GM18868 (cell line): ENCODE measurements around the gene ADAMTS14.

Source experiments
- ATAC-seq: cut with Tn5 transposase; IDR thresholded peaks from one replicate; pipeline ENCODE4 v1.9.1; 2021; ENCODE audit warnings: mild to moderate bottlenecking, moderate library complexity; ENCODE audit not compliant: unreplicated experiment

ADAMTS14 gene

GRCh38 chr10:70781461-70782051 is 109.2 kb downstream of the ADAMTS14 start:
- ATAC-seq = no peak

GRCh38 chr10:70782086-70782745 is 109.9 kb downstream of the ADAMTS14 start:
- no peak for ATAC-seq

DNA sequence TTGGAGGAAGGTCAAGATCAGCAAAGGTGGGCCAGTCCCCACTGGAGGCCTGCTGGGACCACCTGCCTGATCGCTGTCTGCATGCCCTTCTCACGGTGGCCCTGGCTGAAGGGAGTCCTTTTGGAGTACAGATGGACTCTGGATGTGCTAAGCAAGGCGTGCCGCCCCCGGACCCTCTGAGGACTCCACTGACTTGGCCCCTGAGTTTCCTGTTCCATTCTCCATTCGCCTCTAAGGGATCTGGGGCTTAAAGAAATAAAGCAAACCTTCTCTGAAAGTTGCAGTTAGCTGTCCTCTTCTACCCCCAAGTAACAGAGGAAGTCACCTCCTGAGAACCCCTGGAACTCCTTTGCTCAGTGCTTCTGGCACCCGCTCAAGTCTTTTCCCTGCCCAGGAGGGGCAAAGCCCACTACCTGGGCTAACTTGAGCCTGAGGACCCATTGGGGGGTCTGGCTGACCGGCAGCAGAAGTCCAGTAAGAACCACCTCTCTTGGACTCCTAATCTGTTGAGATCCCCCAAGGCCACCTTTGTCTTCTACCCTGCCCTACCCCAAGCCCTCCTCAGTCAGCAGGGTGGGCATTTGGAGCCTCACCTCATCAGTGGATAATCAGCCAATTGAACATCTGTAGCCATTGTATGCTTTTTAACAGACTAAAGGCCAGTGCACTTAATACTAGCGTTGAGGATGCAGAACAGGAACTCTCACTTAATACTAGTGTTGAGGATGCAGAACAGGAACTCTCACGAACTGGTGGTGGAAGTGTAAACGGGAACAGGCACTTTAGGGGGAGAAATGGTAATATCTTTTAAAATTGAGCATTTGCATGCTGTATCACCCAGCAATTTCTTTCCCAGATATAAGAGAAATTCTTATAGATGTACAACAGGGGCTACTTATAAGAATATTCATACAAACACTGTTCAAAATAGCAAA is 110.7 kb downstream of the ADAMTS14 start:
- no peak for ATAC-seq

- no peak for ATAC-seq
Observed at GRCh38 chr10:70784016-70784415, 111.7 kb downstream of the ADAMTS14 start.

DNA sequence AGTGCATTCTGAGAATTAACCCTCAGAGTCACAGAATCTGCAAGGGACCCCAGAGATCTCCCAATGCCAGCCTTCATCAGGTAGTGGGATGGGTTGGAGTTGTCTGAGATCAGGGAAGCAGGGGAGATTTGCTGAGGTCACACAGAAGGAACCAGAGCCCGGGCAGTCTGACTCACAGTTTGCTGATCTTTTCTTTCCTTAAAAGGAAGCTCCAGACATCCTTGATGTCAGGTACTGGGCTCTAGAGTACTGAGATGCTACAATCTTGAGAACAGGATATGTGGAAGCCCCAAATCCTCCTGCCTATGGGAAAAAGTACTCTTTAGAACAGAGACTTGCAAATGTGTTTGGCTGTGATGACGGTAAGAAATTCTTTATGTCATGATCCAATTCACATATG is 112.2 kb downstream of the ADAMTS14 start:
- ATAC-seq = no peak

DNA sequence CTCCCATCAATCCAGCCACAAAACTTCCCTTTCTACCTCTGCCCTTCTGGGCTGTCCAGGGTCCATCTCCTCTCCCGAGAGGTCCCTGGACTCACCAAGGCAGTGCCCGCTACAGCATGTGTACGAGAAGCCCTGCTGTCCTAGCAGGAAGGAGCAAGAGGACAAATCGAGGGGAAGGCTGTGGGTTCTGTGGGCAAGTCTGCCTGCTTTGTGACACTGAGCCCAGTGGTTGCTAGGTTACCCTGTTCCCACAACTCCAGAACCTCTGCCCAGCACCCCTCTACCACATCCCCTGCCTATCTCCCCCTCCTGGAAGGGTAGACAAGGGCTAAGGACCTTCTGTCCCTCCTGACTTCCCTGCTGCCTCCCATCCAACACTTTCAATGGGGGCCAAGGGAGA is 112.9 kb downstream of the ADAMTS14 start, which contains the start of gene TBATA:
TSS of gene TBATA (minus strand) at position 188 of the 400 bp plus-strand sequence. CDS start 1,998 bp downstream, outside the sequence.
- no peak for ATAC-seq

GRCh38 chr10:70786799-70787415 is 114.6 kb downstream of the ADAMTS14 start:
- no peak for ATAC-seq

DNA sequence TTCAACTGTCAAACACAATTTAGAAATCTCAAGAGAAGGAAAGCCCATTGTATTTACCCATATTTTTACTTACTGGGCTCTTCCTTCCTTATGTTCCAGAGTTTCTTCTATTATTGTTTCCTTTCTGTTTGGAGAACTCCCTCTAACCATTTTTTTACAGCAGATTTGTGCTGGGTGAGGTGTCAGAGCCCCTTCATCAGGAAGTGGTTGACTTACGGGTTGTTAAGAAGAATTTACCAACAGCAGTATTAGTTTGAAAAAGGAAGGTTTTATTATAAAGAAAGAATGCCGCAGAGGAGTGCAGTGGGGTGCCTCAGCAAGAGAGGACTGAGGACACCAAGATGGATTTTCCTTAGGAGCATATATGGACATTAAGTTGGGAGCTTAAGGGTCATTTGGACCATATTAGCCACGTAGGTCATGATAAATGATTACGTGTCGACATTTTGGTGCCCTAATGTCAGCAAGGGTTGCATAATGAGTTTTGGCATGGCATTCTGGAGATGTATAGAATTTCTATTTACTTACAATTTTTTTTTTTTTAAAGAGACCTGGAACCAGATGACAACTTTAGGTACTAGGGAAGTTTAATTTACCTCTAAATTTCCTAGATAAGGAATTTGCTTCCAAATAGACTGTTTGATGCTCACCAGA is 119.2 kb downstream of the ADAMTS14 start:
- no peak for ATAC-seq

DNA sequence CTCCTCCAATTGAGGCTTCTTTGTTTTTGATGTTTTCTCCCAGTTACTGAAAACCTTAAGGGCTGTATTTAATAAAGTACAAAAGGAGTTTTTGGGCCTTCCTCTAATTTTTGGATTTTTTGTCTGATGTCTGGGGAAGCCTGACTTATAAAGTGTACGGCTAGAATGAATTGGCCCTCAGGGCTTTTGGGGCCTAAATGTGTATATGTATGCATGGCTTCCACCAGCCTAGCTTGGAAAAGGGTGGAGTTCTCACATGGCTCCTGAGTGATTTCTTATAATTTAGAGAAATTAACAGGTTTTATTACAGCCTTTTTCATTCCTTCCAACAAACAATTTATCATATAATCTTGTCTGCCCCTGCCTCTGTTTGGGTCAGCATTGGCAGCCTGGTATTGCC is 123.3 kb downstream of the ADAMTS14 start:
- no peak for ATAC-seq

DNA sequence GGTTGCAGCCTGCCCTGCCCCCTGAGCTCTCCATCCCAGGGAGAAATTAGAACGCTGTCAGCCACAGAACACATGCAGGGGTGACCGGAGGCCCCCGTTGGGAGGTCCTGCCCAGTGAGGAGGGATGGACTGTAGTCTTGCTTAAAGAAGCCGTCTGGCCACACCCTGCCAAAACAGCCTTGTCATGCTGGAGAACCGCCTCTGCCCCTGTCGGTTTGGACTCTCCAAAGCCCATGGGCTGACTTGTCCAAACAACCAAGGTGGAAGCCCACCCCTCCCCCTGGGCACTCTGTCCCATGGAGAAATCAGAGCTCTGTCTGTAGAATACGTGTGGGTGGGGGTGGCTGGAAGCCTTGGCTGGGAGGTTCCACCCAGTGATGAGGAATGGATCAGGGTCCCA is 125.5 kb downstream of the ADAMTS14 start:
- no peak for ATAC-seq

DNA sequence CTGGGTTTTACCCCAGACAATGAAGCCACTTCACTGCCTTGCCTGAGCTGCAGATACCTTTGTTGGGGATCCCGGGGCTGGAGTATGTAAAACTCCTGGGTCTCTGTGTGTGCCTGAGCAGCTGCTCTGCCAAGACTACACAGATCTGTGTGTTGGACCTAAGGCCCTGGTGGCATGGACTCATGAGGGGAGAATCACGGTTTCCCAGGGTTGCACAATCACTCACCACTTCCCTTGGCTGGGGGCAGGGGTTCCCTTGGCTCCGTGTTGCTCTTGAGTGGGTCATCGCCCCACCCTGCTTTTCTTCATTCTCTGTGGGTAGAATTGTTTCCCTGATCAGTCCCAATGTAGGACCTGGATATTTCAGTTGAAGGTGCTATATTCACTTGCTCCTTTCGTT is 126.8 kb downstream of the ADAMTS14 start:
- ATAC-seq = no peak

- no peak for ATAC-seq
Observed at GRCh38 chr10:70801854-70802253, 129.5 kb downstream of the ADAMTS14 start.

- no peak for ATAC-seq
Observed at GRCh38 chr10:70803775-70804420, 131.6 kb downstream of the ADAMTS14 start.

DNA sequence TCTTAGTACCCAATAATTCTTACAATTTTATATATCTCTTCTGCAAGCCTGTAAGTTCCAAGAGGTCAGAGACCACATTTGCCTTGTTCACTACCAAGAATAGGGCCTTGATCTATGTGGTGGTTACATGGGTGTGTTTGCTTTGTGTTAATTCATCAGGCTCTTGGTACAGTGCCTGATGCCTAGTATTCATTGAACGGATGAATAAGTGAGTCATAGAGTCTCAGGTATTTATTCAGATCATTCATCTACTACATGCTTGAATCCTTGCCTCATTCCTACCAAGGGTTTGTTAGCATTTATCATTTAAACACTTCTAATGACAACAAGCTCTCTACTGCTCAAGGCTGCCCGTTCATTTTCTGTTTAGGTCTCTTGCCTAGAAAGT is 132.1 kb downstream of the ADAMTS14 start:
- ATAC-seq = no peak

DNA sequence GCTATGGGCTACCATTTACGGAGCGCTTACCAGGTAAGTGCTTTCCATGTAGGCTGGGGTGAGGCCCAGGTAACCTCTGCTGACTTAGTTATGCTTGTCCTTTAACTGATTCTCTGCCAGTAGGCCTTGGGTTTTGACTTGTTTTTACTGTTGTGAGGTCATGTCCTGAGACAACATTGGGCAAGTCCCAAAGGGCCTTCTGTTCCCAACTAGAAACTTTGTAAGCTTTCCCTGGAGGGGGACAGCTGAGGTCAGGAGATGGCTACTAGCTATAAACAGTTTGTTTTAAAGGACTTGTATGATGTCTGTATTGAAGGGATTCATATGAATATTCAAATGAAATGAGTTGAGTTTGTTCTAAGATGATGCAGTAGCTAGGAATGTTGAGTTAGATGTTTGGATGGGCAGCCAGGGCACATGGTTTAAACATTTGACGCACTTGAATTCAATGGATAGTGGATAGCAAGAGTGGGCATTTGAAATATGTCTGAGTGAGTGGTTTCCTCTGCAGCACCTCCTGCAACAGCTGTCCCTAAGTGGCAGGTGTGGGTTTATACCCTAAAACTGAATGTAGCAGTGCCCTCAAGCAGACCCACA is 133.4 kb downstream of the ADAMTS14 start:
- ATAC-seq = no peak

- no peak for ATAC-seq
Observed at GRCh38 chr10:70806841-70807240, 134.5 kb downstream of the ADAMTS14 start.

- ATAC-seq = no peak
Observed at GRCh38 chr10:70807556-70807955, 135.2 kb downstream of the ADAMTS14 start.

GRCh38 chr10:70809011-70809611 is 136.8 kb downstream of the ADAMTS14 start:
- ATAC-seq = no peak

DNA sequence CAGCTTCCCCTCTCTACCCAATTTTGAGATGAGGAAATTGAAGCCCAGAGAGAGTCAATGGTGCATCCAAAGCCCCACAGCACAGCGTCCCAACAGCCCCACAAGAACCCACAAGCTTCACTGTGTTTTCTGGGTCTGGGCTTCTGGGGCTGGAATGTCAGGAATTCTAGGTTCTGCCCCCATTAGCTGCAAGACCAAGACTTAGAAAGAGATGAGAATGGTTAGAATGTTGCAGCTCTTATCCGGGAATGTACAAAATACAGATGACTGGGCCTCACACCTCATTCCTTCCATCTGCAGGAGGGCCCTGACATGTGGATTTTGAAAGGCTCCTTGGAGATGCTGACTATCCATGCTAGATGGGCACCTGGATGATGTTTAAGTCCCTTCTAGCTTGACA is 137.4 kb downstream of the ADAMTS14 start:
- no peak for ATAC-seq
